GM21360 (cell line): Measurements from ENCODE around the gene CACNB4.
"Not testable (repeated sequence)": the region's sequence is repeated elsewhere in the genome, so short reads cannot be mapped to it uniquely, and the experiment has no call there.

Experiments
- ATAC-seq: cut with Tn5 transposase; IDR thresholded peaks from one replicate; pipeline ENCODE4 v1.9.1; 2021; ENCODE audit warnings: mild to moderate bottlenecking, moderate library complexity; ENCODE audit not compliant: unreplicated experiment

The CACNB4 gene

DNA sequence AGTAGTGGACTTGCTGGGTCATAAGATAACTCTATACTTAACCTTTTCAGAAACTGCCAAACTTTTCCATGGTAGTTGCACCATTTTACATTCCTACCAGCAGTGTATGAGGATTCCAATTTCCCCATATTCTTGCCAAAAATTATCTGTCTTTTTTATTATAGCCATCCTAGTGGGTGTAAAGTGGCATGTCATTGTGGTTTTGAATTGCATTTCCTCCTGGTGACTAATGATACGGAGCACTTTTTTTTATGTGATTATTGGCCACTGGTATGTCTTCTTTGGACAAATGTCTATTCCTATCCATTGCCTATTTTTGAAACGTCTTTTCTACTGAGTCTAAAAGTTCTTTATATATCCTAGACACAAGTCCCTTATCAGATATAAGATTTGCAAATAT, 44.3 kb downstream of the CACNB4 start:
- no peak for ATAC-seq

DNA sequence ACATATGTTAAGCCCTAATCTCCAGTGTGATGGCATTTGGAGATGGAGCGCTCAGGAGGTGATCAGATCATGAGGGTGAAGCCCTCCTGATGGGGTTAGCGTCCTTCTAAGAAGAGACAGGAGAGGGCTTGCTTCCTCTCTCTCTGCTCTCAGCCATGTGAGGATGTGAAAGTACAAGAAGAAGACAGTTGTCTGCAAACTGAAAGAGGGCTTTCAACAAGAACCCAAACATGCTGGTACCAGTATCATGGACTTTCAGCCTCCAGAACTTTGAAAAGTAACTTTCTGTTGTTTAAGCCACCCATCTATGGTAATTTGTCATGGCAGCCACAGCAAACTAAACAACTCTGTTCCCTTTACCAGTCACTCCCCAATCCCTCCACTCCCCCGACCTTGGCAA, 47.4 kb downstream of the CACNB4 start:
- ATAC-seq = no peak

DNA sequence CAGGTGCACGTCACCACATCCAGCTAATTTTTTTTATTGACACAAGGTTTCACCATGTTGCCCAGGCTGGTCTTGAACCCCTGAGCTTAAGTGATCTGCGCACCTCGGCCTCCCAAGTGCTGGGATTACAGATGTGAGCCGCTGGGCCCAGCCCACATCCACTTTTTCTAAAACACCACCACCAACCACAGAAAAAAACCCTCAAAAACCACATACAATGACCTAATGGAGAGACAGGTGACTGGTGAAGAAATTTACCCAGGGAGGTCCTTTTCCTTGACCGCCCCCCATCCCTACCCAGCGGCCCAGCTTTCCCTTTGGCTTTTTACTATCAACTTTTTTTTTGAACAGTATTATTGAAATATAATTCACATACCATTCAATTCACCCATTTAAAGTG, 47.9 kb downstream of the CACNB4 start:
- ATAC-seq = no peak

DNA sequence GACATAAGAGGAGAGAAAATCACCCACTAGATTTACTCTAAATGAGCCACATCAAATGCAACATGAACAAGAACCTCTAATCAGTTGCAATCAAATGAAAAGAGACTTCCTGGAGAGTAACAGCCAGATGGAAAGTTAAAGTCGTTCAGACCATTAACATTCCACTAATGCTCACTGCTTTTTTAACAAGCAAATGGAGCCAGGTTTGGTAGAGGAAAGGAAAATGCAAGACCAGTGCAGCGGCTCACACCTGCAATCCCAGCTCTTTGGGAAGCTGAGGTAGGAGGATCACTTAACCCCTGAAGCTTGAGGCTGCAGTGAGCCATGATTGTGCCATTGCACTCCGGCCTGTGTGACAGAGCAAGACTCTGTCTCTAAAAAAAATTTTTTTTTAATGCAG, 48.5 kb downstream of the CACNB4 start:
- ATAC-seq = no peak

DNA sequence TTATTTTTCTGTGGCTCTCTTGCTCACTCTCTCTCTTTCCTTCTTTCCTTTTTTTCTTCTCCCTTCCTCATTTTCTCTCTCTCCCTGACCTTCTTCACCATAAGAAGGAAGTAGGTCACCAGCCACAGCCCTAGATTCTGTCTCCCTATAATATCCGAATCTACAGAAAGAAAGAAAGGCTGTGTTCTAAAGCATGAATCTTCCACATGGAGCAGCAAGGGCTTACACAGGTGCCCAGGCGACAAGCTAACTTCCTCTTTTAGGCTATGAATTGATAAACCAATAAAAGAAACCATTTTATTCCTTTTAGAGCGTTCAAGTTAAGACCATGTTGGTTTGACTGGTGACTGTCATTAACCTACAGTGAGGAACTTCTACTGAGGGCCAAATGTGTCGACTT, 49.3 kb downstream of the CACNB4 start:
- no peak for ATAC-seq

DNA sequence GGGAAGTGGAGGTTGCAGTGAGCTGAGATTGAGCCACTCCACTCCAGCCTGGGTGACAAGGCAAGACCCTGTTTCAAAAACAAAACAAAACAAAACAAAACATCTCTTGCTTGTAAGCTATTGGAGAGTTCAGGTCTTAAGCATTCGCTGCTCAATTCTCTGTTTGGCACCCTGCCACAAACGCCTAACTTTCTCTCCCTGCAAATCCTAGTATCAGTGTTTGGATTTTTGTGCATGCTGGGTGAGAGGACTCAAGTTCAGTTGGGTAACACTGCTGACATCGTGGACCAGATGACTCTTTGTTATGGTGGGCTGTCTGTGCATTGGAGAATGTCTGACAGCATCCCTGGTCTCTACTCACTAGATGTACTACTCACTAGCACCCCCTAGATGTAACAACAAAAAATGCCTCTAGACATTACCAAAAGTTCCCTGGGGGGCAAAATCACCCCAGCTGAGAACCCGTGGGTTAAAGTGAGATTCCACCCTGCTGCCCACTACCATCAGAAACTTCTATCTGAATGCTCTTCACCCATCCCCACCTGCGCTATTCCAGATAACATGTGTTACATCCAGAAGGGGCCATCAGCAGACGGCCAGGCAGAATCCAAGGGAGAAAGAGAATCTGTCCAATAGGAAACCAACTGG, 50.9 kb downstream of the CACNB4 start:
- no peak for ATAC-seq

DNA sequence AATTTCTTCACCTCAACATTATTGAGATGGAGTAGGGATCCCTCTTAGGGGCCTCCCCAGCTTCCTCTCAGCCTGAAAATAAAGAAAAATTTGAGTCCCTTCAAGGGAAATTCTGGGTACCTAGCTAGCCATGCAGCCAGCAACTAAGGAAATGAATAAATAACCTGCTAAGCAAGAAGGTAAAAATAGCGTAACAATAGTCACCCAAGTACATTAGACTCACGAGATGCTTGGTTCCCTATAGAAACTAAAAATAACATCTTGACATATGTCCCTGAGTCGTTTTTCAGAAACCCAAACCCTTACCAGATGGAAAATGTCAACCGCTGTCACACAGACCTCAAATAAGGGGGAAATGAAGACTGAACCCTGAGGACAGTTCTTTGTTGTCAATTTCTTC, 51.9 kb downstream of the CACNB4 start:
- peak; percentile 47 for ATAC-seq

DNA sequence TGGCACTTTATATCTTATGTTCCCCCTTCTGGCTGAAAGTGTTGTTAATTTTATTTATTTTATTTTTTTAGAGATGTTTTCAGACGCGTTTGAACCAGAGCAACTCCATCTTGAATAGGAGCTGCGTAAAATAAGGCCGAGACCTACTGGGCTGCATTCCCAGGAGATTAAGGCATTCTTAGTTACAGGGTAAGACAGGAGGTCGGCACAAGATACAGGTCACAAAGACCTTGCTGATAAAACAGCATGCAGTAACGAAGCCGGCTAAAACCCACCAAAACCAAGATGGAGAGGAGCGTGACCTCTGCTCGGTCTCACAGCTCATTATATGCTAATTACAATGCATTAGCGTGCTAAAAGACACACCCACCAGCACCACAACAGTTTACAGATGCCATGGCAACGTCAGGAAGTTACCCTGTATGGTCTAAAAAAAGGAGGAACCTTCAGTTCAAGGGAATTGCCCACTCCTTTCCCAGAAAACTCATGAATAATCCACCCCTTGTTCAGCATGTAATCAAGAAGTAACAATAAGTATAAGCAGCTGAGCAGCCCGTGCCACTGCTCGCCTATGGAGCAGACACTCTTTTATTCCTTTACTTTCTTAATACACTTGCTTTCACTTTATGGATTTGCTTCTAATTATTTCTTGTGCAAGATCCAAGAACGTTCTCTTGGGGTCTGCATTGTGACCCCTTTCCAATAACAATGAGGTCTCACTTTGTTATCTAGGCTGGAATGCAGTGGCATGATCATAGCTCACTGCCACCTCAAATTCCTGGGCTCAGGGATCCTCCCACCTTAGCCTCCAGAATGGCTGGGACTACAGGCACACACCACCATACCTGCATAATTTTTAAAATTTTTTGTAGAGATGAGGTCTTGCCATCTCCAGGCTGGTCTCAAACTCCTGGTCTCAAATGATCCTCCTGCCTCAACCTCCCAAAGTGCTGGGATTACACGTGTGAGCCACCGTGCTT, 55.9 kb downstream of the CACNB4 start:
- ATAC-seq = no peak

DNA sequence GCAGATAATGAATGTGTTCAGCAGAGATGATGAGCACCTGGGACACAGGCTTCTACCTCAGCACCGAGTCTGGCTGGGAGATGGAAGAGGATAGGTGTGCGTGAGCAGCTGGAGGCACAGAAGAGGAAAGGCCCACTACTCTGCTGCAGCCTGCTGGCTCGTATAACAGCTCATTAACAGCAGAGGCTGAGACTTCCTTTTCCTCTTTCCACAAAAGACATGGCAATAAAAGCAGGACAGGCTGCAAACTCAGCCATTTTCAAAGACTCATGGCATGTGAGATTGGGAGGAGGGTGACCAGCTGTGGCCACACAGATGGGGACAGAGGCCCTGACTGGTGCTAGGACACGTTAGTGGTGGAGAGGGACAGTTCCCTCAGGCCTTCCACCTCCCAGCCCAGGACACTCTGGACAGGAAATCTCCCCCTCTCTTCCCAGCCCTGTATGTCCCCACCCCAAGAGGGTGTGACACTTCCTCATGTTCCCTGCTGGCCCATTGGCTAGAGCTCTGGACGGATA, 60.3 kb downstream of the CACNB4 start:
- no peak for ATAC-seq

DNA sequence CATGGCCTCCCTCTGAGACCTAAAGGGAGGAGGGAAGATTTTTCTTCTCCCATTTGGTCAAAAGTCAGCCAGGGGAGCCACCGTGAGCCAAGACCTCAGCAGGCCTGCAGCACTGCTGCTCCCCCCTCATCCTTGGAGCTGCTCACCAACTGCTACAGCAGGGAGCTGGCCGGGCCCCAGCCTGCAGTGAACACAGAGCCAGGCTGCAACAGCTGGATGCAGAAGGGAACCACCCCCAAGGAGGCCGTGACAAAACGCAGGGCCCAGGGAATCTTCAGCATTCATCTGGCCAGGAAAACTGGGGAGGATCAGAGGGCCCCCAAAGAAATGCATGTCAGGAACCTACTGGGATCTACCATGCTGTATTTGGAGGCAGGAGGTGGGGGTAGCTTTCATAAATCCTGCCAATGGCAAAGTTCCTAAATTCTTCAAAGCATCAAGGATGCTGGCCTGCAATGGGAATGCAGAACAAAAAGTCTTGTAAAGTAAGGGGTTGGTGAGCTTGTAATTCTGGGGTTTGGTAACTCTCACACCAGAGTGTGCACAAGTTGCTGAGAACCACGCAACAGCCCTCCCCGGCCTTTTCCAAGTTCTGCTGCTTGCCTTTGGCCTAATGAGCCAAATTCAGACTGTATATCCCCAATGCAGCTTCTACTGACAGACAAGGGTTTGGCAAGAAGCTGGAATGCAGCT, 61.0 kb downstream of the CACNB4 start:
- ATAC-seq = no peak

DNA sequence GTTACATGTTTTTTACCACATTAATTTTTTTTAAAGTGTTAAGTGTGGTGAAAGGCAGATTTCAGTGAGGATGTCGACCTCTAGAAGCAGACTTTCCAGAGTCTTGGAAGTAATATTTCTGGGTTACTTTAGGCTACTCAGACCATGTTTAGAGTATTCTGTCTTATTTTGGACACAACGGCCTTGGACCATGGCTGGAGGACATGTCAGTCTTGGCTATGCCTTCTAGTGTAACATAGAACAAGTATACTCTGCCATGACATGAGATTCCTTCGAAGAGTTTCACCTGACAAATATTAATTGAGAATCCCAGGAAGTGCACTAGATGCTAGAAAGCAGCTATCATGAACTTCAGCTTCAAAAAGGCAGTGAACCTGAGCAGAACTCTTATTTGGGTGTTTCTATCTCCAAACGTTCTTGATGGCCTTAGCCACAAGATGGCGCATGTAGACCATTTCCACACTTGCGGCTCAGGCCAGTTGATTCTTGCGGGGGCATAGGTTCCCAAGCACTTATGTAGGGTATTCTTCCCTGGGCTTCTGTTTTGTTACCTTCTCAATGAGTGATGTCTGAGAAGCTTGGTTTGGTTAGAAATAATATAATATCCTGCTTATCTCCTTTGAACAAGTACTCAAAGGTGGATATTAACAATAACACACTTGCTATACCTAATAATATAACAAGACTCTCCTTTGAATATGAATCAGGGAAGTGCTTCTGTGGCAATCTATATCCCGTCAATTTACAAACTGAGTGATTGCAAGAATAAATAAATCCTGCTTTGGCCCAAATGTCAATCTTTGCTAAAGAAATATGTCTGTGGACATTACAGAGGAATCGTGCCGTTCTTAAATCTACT, 62.0 kb downstream of the CACNB4 start:
- peak; percentile 83 for ATAC-seq

DNA sequence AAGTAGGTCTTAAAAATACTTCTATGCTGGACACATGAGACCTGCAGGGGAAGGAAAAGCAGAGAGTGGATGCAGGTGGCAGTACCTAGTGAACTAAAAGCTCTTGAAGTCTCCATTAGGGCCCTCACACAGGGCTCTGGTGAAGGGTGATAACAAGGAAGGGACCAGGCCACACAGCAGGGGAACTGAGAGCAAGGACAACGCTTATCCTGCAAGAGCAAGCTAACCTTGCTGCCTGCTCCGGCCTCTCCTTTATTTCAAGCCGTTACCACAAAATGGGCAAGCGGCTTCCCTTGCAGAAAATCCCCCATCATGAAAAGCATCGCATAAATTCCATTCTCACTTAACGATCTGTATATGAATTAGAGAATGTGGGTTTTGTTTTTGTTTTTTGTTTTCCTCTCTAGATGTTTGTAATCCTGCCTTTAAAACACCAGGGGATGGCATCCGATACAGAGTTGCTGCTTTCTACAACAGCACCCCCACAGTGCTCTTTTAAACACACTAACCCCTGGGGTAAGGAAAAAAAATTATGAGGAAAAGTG, 64.5 kb downstream of the CACNB4 start:
- ATAC-seq = no peak

DNA sequence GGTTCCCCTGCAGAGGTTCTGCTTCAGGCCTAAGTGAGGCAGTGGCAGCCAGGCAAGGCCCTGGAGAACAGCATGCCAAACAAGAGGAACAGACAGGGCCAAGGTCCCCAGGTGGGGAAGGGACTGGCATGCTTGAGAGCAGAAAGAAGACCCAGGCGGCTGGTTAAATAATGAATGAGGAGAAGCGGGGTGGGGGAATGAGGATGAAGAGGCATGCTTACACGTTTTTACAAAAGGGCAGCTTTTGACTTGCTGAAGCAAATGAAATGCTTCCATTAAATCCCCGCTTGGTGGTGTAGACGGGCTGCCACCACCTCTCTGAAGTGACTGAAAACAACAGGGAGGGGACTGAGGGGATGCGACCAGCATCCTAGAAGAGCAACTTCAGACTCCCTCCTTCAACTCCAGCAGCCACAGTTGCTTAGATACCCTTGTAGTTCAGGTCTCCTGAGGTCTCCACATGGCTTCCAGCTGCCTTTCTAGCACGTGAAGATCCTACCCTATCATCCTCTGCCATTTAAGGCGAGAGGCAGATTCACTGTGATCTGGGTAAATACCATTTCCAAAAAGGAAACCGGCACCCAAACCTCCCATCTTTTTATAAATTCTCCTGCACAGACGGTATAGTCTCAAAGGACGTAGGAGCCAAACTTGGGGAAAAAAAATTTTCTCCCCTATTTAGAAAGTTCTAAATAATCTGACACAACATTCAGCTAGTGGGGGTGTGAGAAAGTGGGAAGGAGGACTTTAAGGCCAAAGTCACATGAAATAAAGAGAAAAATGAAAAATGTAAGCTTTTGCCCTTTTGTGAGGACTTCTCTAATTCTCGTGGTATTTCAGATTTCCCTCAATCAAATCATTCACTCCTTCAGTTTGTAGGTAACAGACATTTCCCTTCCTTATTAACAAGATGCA, 65.6 kb downstream of the CACNB4 start:
- no peak for ATAC-seq

DNA sequence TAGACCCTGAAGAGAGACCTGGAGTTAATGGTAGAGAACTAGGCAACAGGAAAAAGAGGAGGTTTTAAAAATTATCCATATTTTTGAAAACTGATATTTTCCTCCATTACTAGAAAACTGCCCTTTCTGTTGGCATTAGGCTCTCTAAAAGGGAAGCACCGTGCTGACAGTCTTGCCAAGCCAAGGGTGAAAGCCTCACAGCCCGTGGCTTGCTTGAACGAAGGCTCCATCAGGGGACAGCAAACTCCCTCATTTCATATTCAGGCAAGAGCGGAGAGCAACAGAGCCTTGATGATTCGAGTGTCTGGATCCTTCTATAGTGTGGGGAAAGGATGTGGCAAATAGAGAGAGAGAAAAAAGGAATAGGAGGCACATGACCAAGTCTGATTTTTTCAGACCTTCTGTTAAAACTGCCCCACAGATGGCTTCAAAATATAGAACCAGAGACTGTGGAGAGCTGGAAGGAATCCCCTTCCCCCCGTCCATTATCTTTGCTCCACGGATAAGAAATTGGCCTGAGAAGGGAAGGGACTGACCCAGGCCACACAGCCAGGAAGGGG, 67.0 kb downstream of the CACNB4 start:
- no peak for ATAC-seq

DNA sequence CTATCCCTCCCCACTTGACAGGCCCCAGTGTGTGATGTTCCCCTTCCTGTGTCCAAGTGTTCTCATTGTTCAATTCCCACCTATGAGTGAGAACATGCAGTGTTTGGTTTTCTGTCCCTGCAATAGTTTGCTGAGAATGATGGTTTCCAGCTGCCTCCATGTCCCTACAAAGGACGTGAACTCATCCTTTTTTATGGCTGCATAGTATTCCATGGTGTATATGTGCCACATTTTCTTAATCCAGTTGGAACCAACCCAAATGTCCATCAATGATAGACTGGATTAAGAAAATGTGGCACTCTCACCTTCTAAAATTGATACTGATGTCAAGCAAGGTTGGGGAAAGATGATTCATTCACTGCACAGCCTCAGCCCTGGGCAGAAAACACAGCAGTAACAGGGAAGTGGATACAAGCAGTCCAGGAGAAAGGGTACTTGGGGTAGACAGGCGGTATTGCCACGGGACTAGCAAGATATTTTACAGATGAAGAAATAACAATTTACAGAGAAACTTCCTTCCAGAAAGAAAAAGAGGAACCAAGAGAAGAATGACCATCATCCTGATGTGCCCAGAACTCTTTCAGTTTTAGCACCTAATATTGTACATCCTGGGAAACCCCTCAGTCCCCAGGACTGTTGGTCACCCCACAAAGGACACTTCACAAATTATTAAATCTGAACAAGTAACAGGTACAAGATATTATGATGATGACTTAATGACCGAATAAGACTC, 68.1 kb downstream of the CACNB4 start:
- ATAC-seq = not testable (repeated sequence)

DNA sequence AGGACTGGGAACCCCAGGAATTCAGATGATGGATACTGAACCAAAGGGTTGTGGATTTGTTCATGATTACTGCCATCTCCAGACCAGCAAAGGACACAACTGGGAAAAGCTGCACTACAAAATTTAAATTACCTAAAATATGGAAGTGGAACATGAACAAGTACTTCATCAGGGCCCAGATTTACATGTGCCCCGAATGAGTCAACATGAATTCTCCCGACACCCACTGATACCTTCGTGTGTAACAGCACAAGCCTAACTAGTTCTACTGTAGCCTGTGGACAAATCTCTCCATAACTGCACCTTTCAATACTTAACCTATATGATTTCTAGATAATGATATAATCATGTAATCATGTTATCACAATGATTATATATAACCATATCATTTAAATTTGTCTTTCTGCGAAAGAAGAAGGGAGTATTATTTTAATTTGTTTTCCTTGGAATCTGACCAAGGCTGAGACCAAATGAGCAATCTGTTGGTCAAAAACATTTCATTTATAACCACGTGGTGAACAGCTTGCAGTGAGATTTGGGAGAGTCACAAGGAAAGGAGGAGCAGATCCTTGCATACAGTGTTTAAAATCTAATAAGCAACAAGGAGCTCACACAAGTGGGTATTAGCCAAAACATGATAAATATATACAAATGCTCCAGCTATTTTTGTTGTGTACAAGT, 70.5 kb downstream of the CACNB4 start:
- ATAC-seq = peak; percentile 45

DNA sequence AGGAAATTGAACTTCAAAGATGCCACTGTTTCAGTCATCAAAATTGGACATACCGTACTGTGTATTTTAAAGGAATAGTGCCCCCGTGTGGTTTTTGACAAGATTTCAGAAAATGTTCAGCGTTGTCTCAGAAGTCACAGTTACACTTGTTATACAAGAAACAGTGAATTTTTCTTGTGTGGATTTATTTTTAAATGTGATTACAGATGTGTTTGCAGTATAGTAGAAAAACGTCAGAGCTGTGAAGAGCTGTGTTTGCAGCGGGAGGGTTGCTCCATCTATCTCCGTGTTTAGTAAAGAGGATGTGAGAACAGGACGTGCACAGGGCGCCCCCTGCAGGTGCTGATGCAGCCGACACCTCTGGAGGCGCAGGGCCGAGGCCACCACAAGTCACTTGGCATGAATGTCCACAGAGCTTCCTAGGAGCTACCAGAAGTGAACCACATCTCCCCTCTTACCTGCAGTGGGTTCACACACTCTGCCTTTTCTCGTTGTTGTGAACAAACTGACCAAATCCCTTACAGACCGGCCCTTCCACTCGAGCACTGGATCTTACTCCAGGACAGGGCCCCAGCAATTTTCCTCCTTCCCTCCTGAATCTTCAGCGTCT, 73.1 kb downstream of the CACNB4 start:
- ATAC-seq = peak; percentile 82
